ENCODE data around the gene ACAN.
A peak's percentile ranks its signal among the peaks of the same experiment; 100 is the strongest.

Gene ACAN

DNA sequence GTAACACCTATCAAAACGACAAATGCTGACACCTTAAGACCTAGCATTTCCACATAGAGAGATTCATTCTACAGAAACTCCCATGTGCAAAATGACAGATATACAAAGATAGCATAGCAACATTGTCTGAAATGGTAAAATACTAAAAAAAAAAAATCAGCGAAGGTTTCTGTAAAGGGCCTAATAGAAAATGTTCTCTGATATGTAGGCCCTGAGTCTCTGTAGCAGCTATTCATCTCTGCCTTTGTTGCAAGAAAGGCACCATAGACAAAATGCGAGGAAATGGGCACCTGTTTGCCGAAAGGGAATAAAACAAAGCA lies 110.6 kb downstream of the ACAN start:
- H3K27ac ChIP-seq (ENCODE audit: low read depth, low read length) = no peak overlapping the region
- no peak overlapping the region for H4K8ac ChIP-seq (ENCODE audit: low read depth, low read length)
- peaks cover 22 to 23% of the 10 kb centered on the region in 2 experiments for H3K36me3 ChIP-seq (ENCODE audit: control insufficient read depth in 1 of 2, insufficient read depth in 2 of 2, low read length in 2 of 2)
- H3K23ac ChIP-seq (ENCODE audit: low read length) = no peak overlapping the region
- no peaks in the 10 kb centered on the region for H3K27me3 ChIP-seq (ENCODE audit: insufficient read depth, low read length)
- peaks cover 15% of the 10 kb centered on the region for H3K79me2 ChIP-seq (ENCODE audit: control insufficient read depth, insufficient read depth, low read length, poor library complexity)
- H2BK5ac ChIP-seq (ENCODE audit: low read depth, low read length, poor library complexity) = no peak overlapping the region
- H2AFZ ChIP-seq (ENCODE audit: insufficient read depth, low read length, poor library complexity) = no peak overlapping the region
- H3K9ac ChIP-seq (ENCODE audit: low read length) = no peak overlapping the region
- H3K4me2 ChIP-seq (ENCODE audit: low read length) = peak overlapping the region; percentile 65
- DNase-seq = no peak
- no peak overlapping the region for H4K12ac ChIP-seq (ENCODE audit: low read depth, low read length)
- peaks cover 18 to 23% of the 10 kb centered on the region in 2 experiments for H3K4me1 ChIP-seq (ENCODE audit: control insufficient read depth in 1 of 2, insufficient read depth in 2 of 2, low read length in 2 of 2)
- H4K91ac ChIP-seq (ENCODE audit: low read depth, low read length) = no peak overlapping the region
- no peaks in the 10 kb centered on the region for H3K9me3 ChIP-seq (ENCODE audit: insufficient read depth, low read depth, low read length)
- no peak overlapping the region for H2BK120ac ChIP-seq (ENCODE audit: insufficient read depth, low read length, poor library complexity)
- no peak overlapping the region for H3K4ac ChIP-seq (ENCODE audit: low read depth, low read length)
- peaks cover 13% of the 10 kb centered on the region for H3K79me1 ChIP-seq (ENCODE audit: low read length)
- no peak overlapping the region for H2BK12ac ChIP-seq (ENCODE audit: low read length)
- H2AK5ac ChIP-seq (ENCODE audit: low read length) = no peak overlapping the region
- no peak overlapping the region for H3K18ac ChIP-seq (ENCODE audit: low read length)
- no CpG with 5 or more reads among the region's 4 CpGs for WGBS (ENCODE audit: extremely low coverage, insufficient coverage, insufficient read length)
- no peak overlapping the region for H3K14ac ChIP-seq (ENCODE audit: low read length)
- H3K4me3 ChIP-seq (ENCODE audit: low read depth, low read length) = no peak overlapping the region

- Histone ChIP-seq H3K9me3 (ENCODE audit: insufficient read depth, low read depth, low read length) (no peaks in the 10 kb centered on the region), H3K4me2 (ENCODE audit: low read length) (no peak overlapping the region), H3K14ac (ENCODE audit: low read length) (no peak overlapping the region), H2BK120ac (ENCODE audit: insufficient read depth, low read length, poor library complexity) (no peak overlapping the region), H3K18ac (ENCODE audit: low read length) (no peak overlapping the region), H4K12ac (ENCODE audit: low read depth, low read length) (no peak overlapping the region), H2BK5ac (ENCODE audit: low read depth, low read length, poor library complexity) (no peak overlapping the region), H3K4me3 (ENCODE audit: low read depth, low read length) (no peak overlapping the region), H4K91ac (ENCODE audit: low read depth, low read length) (no peak overlapping the region), H2AFZ (ENCODE audit: insufficient read depth, low read length, poor library complexity) (no peak overlapping the region), H3K27me3 (ENCODE audit: insufficient read depth, low read length) (no peaks in the 10 kb centered on the region), H3K23ac (ENCODE audit: low read length) (no peak overlapping the region), H3K4me1 (ENCODE audit: control insufficient read depth in 1 of 2, insufficient read depth in 2 of 2, low read length in 2 of 2) (peaks cover 4 to 7% of the 10 kb centered on the region in 2 experiments), H3K36me3 (ENCODE audit: control insufficient read depth in 1 of 2, insufficient read depth in 2 of 2, low read length in 2 of 2) (peaks cover 6 to 8% of the 10 kb centered on the region in 2 experiments), H4K8ac (ENCODE audit: low read depth, low read length) (no peak overlapping the region), H3K9ac (ENCODE audit: low read length) (no peak overlapping the region), H2BK12ac (ENCODE audit: low read length) (no peak overlapping the region), H3K27ac (ENCODE audit: low read depth, low read length) (no peak overlapping the region), H2AK5ac (ENCODE audit: low read length) (no peak overlapping the region), H3K79me1 (ENCODE audit: low read length) (peaks cover 13% of the 10 kb centered on the region), H3K4ac (ENCODE audit: low read depth, low read length) (no peak overlapping the region), H3K79me2 (ENCODE audit: control insufficient read depth, insufficient read depth, low read length, poor library complexity) (peaks cover 14% of the 10 kb centered on the region)
- DNase-seq = no peak
- WGBS (ENCODE audit: extremely low coverage, insufficient coverage, insufficient read length) = no CpG with 5 or more reads among the region's 10 CpGs
Observed at GRCh38 chr15:88915354-88915753, 112.1 kb downstream of the ACAN start.

GRCh38 chr15:88917760-88918159 lies 114.5 kb downstream of the ACAN start:
- no peak overlapping the region for H2AFZ ChIP-seq (ENCODE audit: insufficient read depth, low read length, poor library complexity)
- no peaks in the 10 kb centered on the region for H3K9me3 ChIP-seq (ENCODE audit: insufficient read depth, low read depth, low read length)
- H2BK12ac ChIP-seq (ENCODE audit: low read length) = no peak overlapping the region
- no peak overlapping the region for H3K14ac ChIP-seq (ENCODE audit: low read length)
- H3K4me3 ChIP-seq (ENCODE audit: low read depth, low read length) = no peak overlapping the region
- H2BK120ac ChIP-seq (ENCODE audit: insufficient read depth, low read length, poor library complexity) = no peak overlapping the region
- no peaks in the 10 kb centered on the region for H3K36me3 ChIP-seq (ENCODE audit: control insufficient read depth in 1 of 2, insufficient read depth in 2 of 2, low read length in 2 of 2)
- WGBS (ENCODE audit: extremely low coverage, insufficient coverage, insufficient read length) = no CpG with 5 or more reads among the region's 5 CpGs
- no peak overlapping the region for H3K4me2 ChIP-seq (ENCODE audit: low read length)
- no peak for DNase-seq
- no peaks in the 10 kb centered on the region for H3K4me1 ChIP-seq (ENCODE audit: control insufficient read depth in 1 of 2, insufficient read depth in 2 of 2, low read length in 2 of 2)
- peaks cover 5% of the 10 kb centered on the region for H3K79me1 ChIP-seq (ENCODE audit: low read length)
- no peak overlapping the region for H4K8ac ChIP-seq (ENCODE audit: low read depth, low read length)
- no peaks in the 10 kb centered on the region for H3K27me3 ChIP-seq (ENCODE audit: insufficient read depth, low read length)
- H3K79me2 ChIP-seq (ENCODE audit: control insufficient read depth, insufficient read depth, low read length, poor library complexity) = peaks cover 2% of the 10 kb centered on the region
- H2AK5ac ChIP-seq (ENCODE audit: low read length) = no peak overlapping the region
- no peak overlapping the region for H4K12ac ChIP-seq (ENCODE audit: low read depth, low read length)
- H3K27ac ChIP-seq (ENCODE audit: low read depth, low read length) = no peak overlapping the region
- no peak overlapping the region for H3K4ac ChIP-seq (ENCODE audit: low read depth, low read length)
- no peak overlapping the region for H4K91ac ChIP-seq (ENCODE audit: low read depth, low read length)
- H3K18ac ChIP-seq (ENCODE audit: low read length) = no peak overlapping the region
- no peak overlapping the region for H3K9ac ChIP-seq (ENCODE audit: low read length)
- H2BK5ac ChIP-seq (ENCODE audit: low read depth, low read length, poor library complexity) = no peak overlapping the region
- no peak overlapping the region for H3K23ac ChIP-seq (ENCODE audit: low read length)

DNA sequence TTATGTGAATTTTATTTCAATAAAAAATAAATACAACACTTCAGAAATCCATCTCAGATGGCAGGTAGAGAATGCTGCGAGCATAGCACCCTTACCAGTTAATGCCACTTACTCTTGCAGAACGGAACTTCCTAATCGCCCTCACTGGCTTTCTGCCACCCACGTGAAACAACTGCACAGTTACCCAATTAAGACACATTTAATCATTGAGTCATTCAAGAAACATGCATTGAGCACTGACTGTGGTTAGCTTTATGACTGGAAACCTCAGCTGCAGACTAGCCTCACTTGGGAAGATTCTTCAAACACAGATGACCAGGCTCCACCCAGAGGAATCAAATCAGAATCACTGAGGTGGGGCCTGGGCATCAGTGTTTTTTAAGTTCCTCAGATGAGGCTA lies 115.5 kb downstream of the ACAN start:
- H3K14ac ChIP-seq (ENCODE audit: low read length) = no peak overlapping the region
- no peak overlapping the region for H3K27ac ChIP-seq (ENCODE audit: low read depth, low read length)
- DNase-seq = peak in 1 of 2 donors; percentile 29
- no peak overlapping the region for H2BK120ac ChIP-seq (ENCODE audit: insufficient read depth, low read length, poor library complexity)
- no peaks in the 10 kb centered on the region for H3K79me2 ChIP-seq (ENCODE audit: control insufficient read depth, insufficient read depth, low read length, poor library complexity)
- no peak overlapping the region for H4K12ac ChIP-seq (ENCODE audit: low read depth, low read length)
- no peaks in the 10 kb centered on the region for H3K27me3 ChIP-seq (ENCODE audit: insufficient read depth, low read length)
- H4K8ac ChIP-seq (ENCODE audit: low read depth, low read length) = no peak overlapping the region
- no peaks in the 10 kb centered on the region for H3K4me1 ChIP-seq (ENCODE audit: control insufficient read depth in 1 of 2, insufficient read depth in 2 of 2, low read length in 2 of 2)
- H2AK5ac ChIP-seq (ENCODE audit: low read length) = no peak overlapping the region
- H3K23ac ChIP-seq (ENCODE audit: low read length) = no peak overlapping the region
- H3K9ac ChIP-seq (ENCODE audit: low read length) = no peak overlapping the region
- no peak overlapping the region for H4K91ac ChIP-seq (ENCODE audit: low read depth, low read length)
- H3K4ac ChIP-seq (ENCODE audit: low read depth, low read length) = no peak overlapping the region
- H2BK12ac ChIP-seq (ENCODE audit: low read length) = no peak overlapping the region
- no peaks in the 10 kb centered on the region for H3K36me3 ChIP-seq (ENCODE audit: control insufficient read depth in 1 of 2, insufficient read depth in 2 of 2, low read length in 2 of 2)
- no peaks in the 10 kb centered on the region for H3K9me3 ChIP-seq (ENCODE audit: insufficient read depth, low read depth, low read length)
- H3K4me2 ChIP-seq (ENCODE audit: low read length) = no peak overlapping the region
- H2BK5ac ChIP-seq (ENCODE audit: low read depth, low read length, poor library complexity) = no peak overlapping the region
- no peak overlapping the region for H3K4me3 ChIP-seq (ENCODE audit: low read depth, low read length)
- no peak overlapping the region for H2AFZ ChIP-seq (ENCODE audit: insufficient read depth, low read length, poor library complexity)
- no peak overlapping the region for H3K18ac ChIP-seq (ENCODE audit: low read length)
- no CpG with 5 or more reads among the region's 4 CpGs for WGBS (ENCODE audit: extremely low coverage, insufficient coverage, insufficient read length)
- H3K79me1 ChIP-seq (ENCODE audit: low read length) = no peaks in the 10 kb centered on the region

All from trophoblast cell (in vitro differentiated cells and primary cell).